Measurements from ENCODE around the gene FARS2. TPM values are rescaled to one million over a fixed set of nuclear protein-coding genes. Genes with fewer than 3 reads are reported as not detected.
A peak's percentile ranks its signal among the peaks of the same experiment; 100 is the strongest.

The FARS2 gene
- total and polyA plus RNA-seq, 2 of the 13 experiments (the other 11 are each of a cell fraction or from before 2014, with no cell fraction given) = 15.4 to 26.0 TPM

- TF ChIP-seq ELF4 (CRISPR knock-in tag; IDR thresholded peaks at IDR 0.05; ENCODE audit: borderline replicate concordance) = no peak
- TF ChIP-seq NR2C2 (CRISPR knock-in tag; IDR thresholded peaks at IDR 0.05; ENCODE audit: borderline replicate concordance) = peak; percentile 43; the same call in 1 of the 2 replicates
- TF ChIP-seq ZNF710 (CRISPR knock-in tag; IDR thresholded peaks at IDR 0.05; ENCODE audit: borderline replicate concordance) = peak; percentile 67; the same call in 1 of the 2 replicates
- TF ChIP-seq ZNF484 (CRISPR knock-in tag; IDR thresholded peaks at IDR 0.05; ENCODE audit: borderline replicate concordance, low read depth) = no peak
- TF ChIP-seq RAD21 (CRISPR knock-in tag; IDR thresholded peaks at IDR 0.05) = peak; percentile 73
- TF ChIP-seq BHLHE40 (IDR thresholded peaks at IDR 0.05; ENCODE audit: low read length) = peak; percentile 91
- TF ChIP-seq SMAD3 (CRISPR knock-in tag; IDR thresholded peaks at IDR 0.05) = no peak
- TF ChIP-seq FOXA1 (IDR thresholded peaks at IDR 0.05) = no peak
- TF ChIP-seq FOXA1 (CRISPR knock-in tag; IDR thresholded peaks at IDR 0.05) = peak; percentile 90
- TF ChIP-seq MIER3 (CRISPR knock-in tag; IDR thresholded peaks at IDR 0.05; ENCODE audit: borderline replicate concordance) = peak; percentile 40; the same call in 1 of the 2 replicates
- TF ChIP-seq, protein P1, sequence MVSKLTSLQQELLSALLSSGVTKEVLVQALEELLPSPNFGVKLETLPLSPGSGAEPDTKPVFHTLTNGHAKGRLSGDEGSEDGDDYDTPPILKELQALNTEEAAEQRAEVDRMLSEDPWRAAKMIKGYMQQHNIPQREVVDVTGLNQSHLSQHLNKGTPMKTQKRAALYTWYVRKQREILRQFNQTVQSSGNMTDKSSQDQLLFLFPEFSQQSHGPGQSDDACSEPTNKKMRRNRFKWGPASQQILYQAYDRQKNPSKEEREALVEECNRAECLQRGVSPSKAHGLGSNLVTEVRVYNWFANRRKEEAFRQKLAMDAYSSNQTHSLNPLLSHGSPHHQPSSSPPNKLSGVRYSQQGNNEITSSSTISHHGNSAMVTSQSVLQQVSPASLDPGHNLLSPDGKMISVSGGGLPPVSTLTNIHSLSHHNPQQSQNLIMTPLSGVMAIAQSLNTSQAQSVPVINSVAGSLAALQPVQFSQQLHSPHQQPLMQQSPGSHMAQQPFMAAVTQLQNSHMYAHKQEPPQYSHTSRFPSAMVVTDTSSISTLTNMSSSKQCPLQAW (CRISPR knock-in tag; IDR thresholded peaks at IDR 0.05) = no peak
- TF ChIP-seq ZNF670 (CRISPR knock-in tag; IDR thresholded peaks at IDR 0.05; ENCODE audit: borderline replicate concordance) = 0 out of 2 replicates have a peak, but pooled peaks have one; percentile 33
- no peak for TF ChIP-seq ZKSCAN5 (CRISPR knock-in tag; IDR thresholded peaks at IDR 0.05)
- TF ChIP-seq TCF7 (IDR thresholded peaks at IDR 0.05; ENCODE audit: low read depth) = peak; percentile 79
- peak; percentile 62; the same call in 1 of the 2 replicates for TF ChIP-seq FOXO1 (CRISPR knock-in tag; IDR thresholded peaks at IDR 0.05)
- no peak for TF ChIP-seq ARID2 (CRISPR knock-in tag; IDR thresholded peaks at IDR 0.05; ENCODE audit: borderline replicate concordance)
- no peak for TF ChIP-seq ZNF468 (CRISPR knock-in tag; IDR thresholded peaks at IDR 0.05)
- TF ChIP-seq ZNF556 (CRISPR knock-in tag; IDR thresholded peaks at IDR 0.05; ENCODE audit: borderline replicate concordance) = 0 out of 2 replicates have a peak, but pooled peaks have one; percentile 39
- TF ChIP-seq AHDC1 (CRISPR knock-in tag; IDR thresholded peaks at IDR 0.05; ENCODE audit: borderline replicate concordance) = peak; percentile 80; the same call in 1 of the 2 replicates
- TF ChIP-seq HOXA5 (CRISPR knock-in tag; IDR thresholded peaks at IDR 0.05) = peak; percentile 83; the same call in 1 of the 2 replicates
- peak; percentile 89 for TF ChIP-seq ZNF264 (CRISPR knock-in tag; IDR thresholded peaks at IDR 0.05)
Measured at GRCh38 chr6:5713519-5713918, 452.2 kb downstream of the FARS2 start (continued).

Measured in HepG2 (cell line).